ENCODE results near the gene RASA3. TPM values are rescaled to one million over a fixed set of nuclear protein-coding genes. Genes with fewer than 3 reads are reported as not detected.

The RASA3 gene
- total and polyA plus RNA-seq, 10 of the 15 experiments (the other 5 are each of a cell fraction or from before 2014, with no cell fraction given) = 0.79 to 33.9 (median 17.6) TPM

DNA sequence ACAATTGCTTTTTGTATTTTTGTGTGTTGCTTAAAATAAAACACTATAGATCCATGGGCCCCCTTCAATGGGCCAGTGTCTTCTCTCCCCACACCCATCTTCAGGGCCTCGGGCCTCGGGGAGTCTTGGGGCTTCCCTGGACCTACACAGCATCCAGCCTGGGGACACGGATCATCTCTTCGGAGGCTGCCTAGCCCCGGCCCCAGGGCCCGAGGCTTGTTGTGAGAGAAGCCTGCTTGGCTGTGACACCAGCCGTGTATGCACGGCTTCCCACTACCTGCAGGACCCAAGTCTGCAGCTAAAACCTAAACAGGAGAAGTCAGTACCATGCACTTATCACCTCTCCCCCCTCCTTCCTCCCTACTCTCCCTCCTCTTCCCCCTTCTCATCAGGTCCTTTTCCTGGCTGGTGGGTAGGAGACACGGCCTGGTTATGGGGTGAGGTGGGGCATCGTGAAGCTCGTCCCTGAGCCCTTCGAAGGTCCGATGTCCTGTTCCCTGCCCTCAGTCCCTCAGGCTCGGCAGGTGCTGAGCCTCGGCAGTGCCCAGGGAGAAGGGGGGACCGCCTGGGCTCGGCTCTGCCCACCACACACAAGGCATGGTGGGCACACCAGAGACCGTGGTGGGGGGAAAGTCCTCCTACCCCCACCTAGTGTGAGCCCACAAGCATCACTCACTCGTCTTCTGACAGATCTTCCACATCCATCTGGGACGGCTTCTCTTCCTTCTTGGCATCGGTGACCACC lies 168.0 kb downstream of the RASA3 start:
- no peak for DNase-seq (ENCODE audit: low read depth, low spot score)
- no peak overlapping the region for H3K9ac ChIP-seq (ENCODE audit: control insufficient read depth, insufficient read depth, low read length)
- no peaks in the 10 kb centered on the region for H3K4me1 ChIP-seq (ENCODE audit: control insufficient read depth, insufficient read depth, low read length)
- no peak for FAIRE-seq
- CTCF ChIA-PET = no interaction called here
- TF ChIP-seq, protein P1, sequence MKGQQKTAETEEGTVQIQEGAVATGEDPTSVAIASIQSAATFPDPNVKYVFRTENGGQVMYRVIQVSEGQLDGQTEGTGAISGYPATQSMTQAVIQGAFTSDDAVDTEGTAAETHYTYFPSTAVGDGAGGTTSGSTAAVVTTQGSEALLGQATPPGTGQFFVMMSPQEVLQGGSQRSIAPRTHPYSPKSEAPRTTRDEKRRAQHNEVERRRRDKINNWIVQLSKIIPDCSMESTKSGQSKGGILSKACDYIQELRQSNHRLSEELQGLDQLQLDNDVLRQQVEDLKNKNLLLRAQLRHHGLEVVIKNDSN (IDR thresholded peaks at IDR 0.05; ENCODE audit: borderline replicate concordance, extremely low read length, insufficient read depth, low read depth, low read length) = no peak
- TF ChIP-seq IKZF1 (conservative IDR thresholded peaks at IDR 0.05) = no peak
- TF ChIP-seq ZNF384 (IDR thresholded peaks at IDR 0.05; ENCODE audit: borderline replicate concordance, low read depth, low read length) = no peak
- TF ChIP-seq TCF7 (IDR thresholded peaks at IDR 0.05; ENCODE audit: borderline replicate concordance) = no peak
- TF ChIP-seq SUPT20H (IDR thresholded peaks at IDR 0.05; ENCODE audit: borderline replicate concordance, control insufficient read depth, low read depth, low read length) = no peak
- TF ChIP-seq JUND (IDR thresholded peaks at IDR 0.05; ENCODE audit: low read depth, low read length) = no peak
- TF ChIP-seq RELA (IDR thresholded peaks at IDR 0.05; ENCODE audit: borderline replicate concordance, partially characterized antibody) = no peak
- TF ChIP-seq ZNF24 (IDR thresholded peaks at IDR 0.05) = no peak
- no peak for TF ChIP-seq MTA3 (IDR thresholded peaks at IDR 0.05; ENCODE audit: borderline replicate concordance, low read length)
- no peak for TF ChIP-seq SMAD5 (IDR thresholded peaks at IDR 0.05; ENCODE audit: low read depth)
- TF ChIP-seq, protein P2, sequence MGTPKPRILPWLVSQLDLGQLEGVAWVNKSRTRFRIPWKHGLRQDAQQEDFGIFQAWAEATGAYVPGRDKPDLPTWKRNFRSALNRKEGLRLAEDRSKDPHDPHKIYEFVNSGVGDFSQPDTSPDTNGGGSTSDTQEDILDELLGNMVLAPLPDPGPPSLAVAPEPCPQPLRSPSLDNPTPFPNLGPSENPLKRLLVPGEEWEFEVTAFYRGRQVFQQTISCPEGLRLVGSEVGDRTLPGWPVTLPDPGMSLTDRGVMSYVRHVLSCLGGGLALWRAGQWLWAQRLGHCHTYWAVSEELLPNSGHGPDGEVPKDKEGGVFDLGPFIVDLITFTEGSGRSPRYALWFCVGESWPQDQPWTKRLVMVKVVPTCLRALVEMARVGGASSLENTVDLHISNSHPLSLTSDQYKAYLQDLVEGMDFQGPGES (IDR thresholded peaks at IDR 0.05) = no peak
- TF ChIP-seq CREB1 (IDR thresholded peaks at IDR 0.05; ENCODE audit: low read depth) = no peak
- H3K36me3 ChIP-seq (ENCODE audit: control insufficient read depth in 2 of 2, insufficient read depth in 2 of 2, low read length in 1 of 2) = no peaks in the 10 kb centered on the region
- intact Hi-C loops (cut with micrococcal nuclease; ENCODE audit: unreplicated experiment) = no loop called here
- RAD21 ChIA-PET (ENCODE audit: unreplicated experiment) = no interaction called here
- no peak overlapping the region for H3K27ac ChIP-seq (ENCODE audit: control insufficient read depth, insufficient read depth)
- peaks cover 5% of the 10 kb centered on the region; the same call in 1 of the 3 replicates for H3K9me3 ChIP-seq (replicated peaks; ENCODE audit: control insufficient read depth, insufficient read depth, low read length)
- H3K4me2 ChIP-seq (ENCODE audit: control insufficient read depth, insufficient read depth) = no peak overlapping the region
- WGBS (ENCODE audit: insufficient coverage, insufficient replicate concordance, low lambda C conversion rate, missing lambda C conversion rate) = 51% methylated on average over 20 of the region's 21 CpGs
- in situ Hi-C loops (cut with MboI) = no loop called here
- POLR2A ChIA-PET = no interaction called here
- H2AFZ ChIP-seq (ENCODE audit: control insufficient read depth, low read depth, low read length) = no peak overlapping the region
- SMC1A ChIA-PET (ENCODE audit: uncharacterized antibody, unreplicated experiment) = no interaction called here
- ATAC-seq = no peak
- no peaks in the 10 kb centered on the region for H3K79me2 ChIP-seq (ENCODE audit: control insufficient read depth, insufficient read depth, low read length)
- H4K20me1 ChIP-seq (ENCODE audit: control insufficient read depth, insufficient read depth) = no peaks in the 10 kb centered on the region
- H3K27me3 ChIP-seq (replicated peaks in 1 of 2; ENCODE audit: control insufficient read depth in 2 of 2, insufficient read depth in 2 of 2, low read length in 1 of 2) = no peaks in the 10 kb centered on the region
- H3K4me3 ChIP-seq = no peak overlapping the region
- no TSS peak for BruUV-seq (replicated peaks)

Measured in GM12878 (cell line).